ENCODE results near the gene LCA5. TPM values are rescaled to one million over a fixed set of nuclear protein-coding genes. Genes with fewer than 3 reads are reported as not detected.

Gene LCA5
- total and polyA plus RNA-seq, 2 donors (not counting 1 experiment from before 2014, with no cell fraction given): 0.12 to 0.91 TPM

DNA sequence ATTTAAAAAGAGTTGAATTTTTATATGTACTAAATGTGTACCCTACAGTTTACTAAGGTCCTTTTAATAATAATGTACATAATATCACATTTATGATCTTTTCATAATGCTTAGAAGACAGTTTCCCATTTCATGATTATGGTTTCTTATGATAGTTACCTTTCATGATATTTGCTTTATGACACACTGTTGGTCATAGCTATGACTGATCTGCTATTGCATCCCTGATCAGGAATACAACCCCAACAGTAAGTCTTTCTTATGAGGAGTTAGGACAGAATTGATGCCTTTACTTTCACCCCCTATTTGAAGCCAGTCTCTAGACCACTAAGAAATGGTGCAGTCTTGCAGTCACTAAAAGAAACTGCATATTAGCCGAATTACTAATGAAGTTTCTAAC, 31.0 kb downstream of the LCA5 start:
- Mint-ChIP-seq H3K4me1 (no peaks in the 10 kb centered on the region), H3K27ac (no peak overlapping the region), H3K27me3 (no peaks in the 10 kb centered on the region), H3K9me3 (ENCODE audit: insufficient read depth) (peaks cover 2% of the 10 kb centered on the region), H3K4me3 (no peak overlapping the region)
- Histone ChIP-seq H3K9ac (ENCODE audit: low read length) (no peak overlapping the region), H3K4me3 (ENCODE audit: control extremely low read depth in 1 of 5, extremely low read depth in 1 of 5, insufficient read depth in 1 of 5, low read depth in 2 of 5, low read length in 4 of 5) (no peak overlapping the region), H3K27ac (ENCODE audit: low read length in 2 of 2) (no peak overlapping the region), H3K27me3 (replicated peaks in 1 of 4; ENCODE audit: control extremely low read depth in 1 of 4, control insufficient read depth in 3 of 4, insufficient read depth in 4 of 4, low read length in 3 of 4) (no peaks in the 10 kb centered on the region), H3K79me2 (ENCODE audit: control insufficient read depth, insufficient read depth, low read length) (no peaks in the 10 kb centered on the region), H3K36me3 (replicated peaks in 1 of 2; ENCODE audit: control extremely low read depth in 1 of 2, control insufficient read depth in 1 of 2, extremely low read depth in 1 of 2, insufficient read depth in 2 of 2, low read length in 1 of 2) (no peaks in the 10 kb centered on the region), H2AFZ (ENCODE audit: insufficient read depth, low read depth, low read length, poor library complexity, severe bottlenecking) (no peak overlapping the region), H3K4me1 (ENCODE audit: control insufficient read depth in 2 of 2, insufficient read depth in 2 of 2, low read length in 2 of 2) (no peaks in the 10 kb centered on the region), H3K4me2 (replicated peaks; ENCODE audit: low read depth, low read length, poor library complexity, severe bottlenecking) (no peak overlapping the region), H3K9me3 (ENCODE audit: control extremely low read depth in 1 of 3, control insufficient read depth in 2 of 3, insufficient read depth in 1 of 3, low read length in 2 of 3) (no peaks in the 10 kb centered on the region), H4K20me1 (ENCODE audit: control insufficient read depth, insufficient read depth, low read length, poor library complexity, severe bottlenecking) (no peaks in the 10 kb centered on the region)
- no CpG with 5 or more reads among the region's 1 CpG for WGBS (ENCODE audit: insufficient coverage)
- ChIA-PET POLR2A (no interaction called here), CTCF (no interaction called here)
- DNase-seq (no peak), ATAC-seq (ENCODE audit: low read depth) (no peak)
- intact Hi-C loops (cut with micrococcal nuclease): no loop called here
- TF ChIP-seq, protein P1, sequence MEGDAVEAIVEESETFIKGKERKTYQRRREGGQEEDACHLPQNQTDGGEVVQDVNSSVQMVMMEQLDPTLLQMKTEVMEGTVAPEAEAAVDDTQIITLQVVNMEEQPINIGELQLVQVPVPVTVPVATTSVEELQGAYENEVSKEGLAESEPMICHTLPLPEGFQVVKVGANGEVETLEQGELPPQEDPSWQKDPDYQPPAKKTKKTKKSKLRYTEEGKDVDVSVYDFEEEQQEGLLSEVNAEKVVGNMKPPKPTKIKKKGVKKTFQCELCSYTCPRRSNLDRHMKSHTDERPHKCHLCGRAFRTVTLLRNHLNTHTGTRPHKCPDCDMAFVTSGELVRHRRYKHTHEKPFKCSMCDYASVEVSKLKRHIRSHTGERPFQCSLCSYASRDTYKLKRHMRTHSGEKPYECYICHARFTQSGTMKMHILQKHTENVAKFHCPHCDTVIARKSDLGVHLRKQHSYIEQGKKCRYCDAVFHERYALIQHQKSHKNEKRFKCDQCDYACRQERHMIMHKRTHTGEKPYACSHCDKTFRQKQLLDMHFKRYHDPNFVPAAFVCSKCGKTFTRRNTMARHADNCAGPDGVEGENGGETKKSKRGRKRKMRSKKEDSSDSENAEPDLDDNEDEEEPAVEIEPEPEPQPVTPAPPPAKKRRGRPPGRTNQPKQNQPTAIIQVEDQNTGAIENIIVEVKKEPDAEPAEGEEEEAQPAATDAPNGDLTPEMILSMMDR (IDR thresholded peaks at IDR 0.05): no peak
- no peak for TF ChIP-seq EZH2 (IDR thresholded peaks at IDR 0.05; ENCODE audit: borderline replicate concordance, insufficient read depth, low read depth, low read length, poor library complexity, severe bottlenecking)

GRCh38 chr6:79504372-79504771, 32.9 kb downstream of the LCA5 start:
- H3K4me3 ChIP-seq (ENCODE audit: control extremely low read depth in 1 of 5, extremely low read depth in 1 of 5, insufficient read depth in 1 of 5, low read depth in 2 of 5, low read length in 4 of 5): no peak overlapping the region
- no peaks in the 10 kb centered on the region for H3K9me3 ChIP-seq (ENCODE audit: control extremely low read depth in 1 of 3, control insufficient read depth in 2 of 3, insufficient read depth in 1 of 3, low read length in 2 of 3)
- H3K27ac ChIP-seq (ENCODE audit: low read length in 2 of 2): no peak overlapping the region
- Mint-ChIP-seq H3K4me3 (no peak overlapping the region), H3K9me3 (ENCODE audit: insufficient read depth) (peaks cover 2% of the 10 kb centered on the region), H3K4me1 (no peaks in the 10 kb centered on the region), H3K27ac (no peak overlapping the region), H3K27me3 (no peaks in the 10 kb centered on the region)
- no peak for ATAC-seq (ENCODE audit: low read depth)
- intact Hi-C loops (cut with micrococcal nuclease): no loop called here
- H4K20me1 ChIP-seq (ENCODE audit: control insufficient read depth, insufficient read depth, low read length, poor library complexity, severe bottlenecking): no peaks in the 10 kb centered on the region
- WGBS (ENCODE audit: insufficient coverage): no CpG with 5 or more reads among the region's 2 CpGs
- no peak for TF ChIP-seq EZH2 (IDR thresholded peaks at IDR 0.05; ENCODE audit: borderline replicate concordance, insufficient read depth, low read depth, low read length, poor library complexity, severe bottlenecking)
- TF ChIP-seq, protein P1 (IDR thresholded peaks at IDR 0.05): no peak
- no peak overlapping the region for H3K4me2 ChIP-seq (replicated peaks; ENCODE audit: low read depth, low read length, poor library complexity, severe bottlenecking)
- no peak for DNase-seq
- ChIA-PET POLR2A (no interaction called here), CTCF (no interaction called here)
- H3K27me3 ChIP-seq (replicated peaks in 1 of 4; ENCODE audit: control extremely low read depth in 1 of 4, control insufficient read depth in 3 of 4, insufficient read depth in 4 of 4, low read length in 3 of 4): no peaks in the 10 kb centered on the region
- H3K36me3 ChIP-seq (replicated peaks in 1 of 2; ENCODE audit: control extremely low read depth in 1 of 2, control insufficient read depth in 1 of 2, extremely low read depth in 1 of 2, insufficient read depth in 2 of 2, low read length in 1 of 2): no peaks in the 10 kb centered on the region
- H3K4me1 ChIP-seq (ENCODE audit: control insufficient read depth in 2 of 2, insufficient read depth in 2 of 2, low read length in 2 of 2): no peaks in the 10 kb centered on the region
- H3K9ac ChIP-seq (ENCODE audit: low read length): no peak overlapping the region
- H3K79me2 ChIP-seq (ENCODE audit: control insufficient read depth, insufficient read depth, low read length): no peaks in the 10 kb centered on the region
- H2AFZ ChIP-seq (ENCODE audit: insufficient read depth, low read depth, low read length, poor library complexity, severe bottlenecking): no peak overlapping the region

Measured in B cell (primary cell).